ENCODE results near the gene TACC3. TPM values are rescaled to one million over a fixed set of nuclear protein-coding genes. Genes with fewer than 3 reads are reported as not detected.

TACC3 gene
- total RNA-seq, 1 experiment from 2014 or later: 156 TPM

- Histone ChIP-seq H3K79me1 (ENCODE audit: insufficient read depth, low read depth, low read length, poor library complexity, severe bottlenecking) (peaks cover 13% of the 10 kb centered on the region), H3K4ac (ENCODE audit: low read depth, low read length) (no peak overlapping the region), H3K14ac (ENCODE audit: insufficient read depth, low read length) (no peak overlapping the region), H4K91ac (ENCODE audit: insufficient read length, low read depth, low read length) (no peak overlapping the region), H3K23me2 (ENCODE audit: insufficient read length, low read depth, low read length, poor library complexity, severe bottlenecking) (peaks cover 5% of the 10 kb centered on the region), H3K9ac (ENCODE audit: extremely low read depth, insufficient read length, low read length) (no peak overlapping the region), H4K5ac (ENCODE audit: insufficient read length, low read depth, low read length) (no peak overlapping the region), H4K20me1 (ENCODE audit: control insufficient read depth, insufficient read depth, insufficient read length) (peaks cover 2% of the 10 kb centered on the region), H2BK15ac (ENCODE audit: low read depth, low read length) (no peak overlapping the region), H3K4me2 (ENCODE audit: insufficient read depth, insufficient read length, low read length) (no peak overlapping the region), H3K27me3 (ENCODE audit: insufficient read depth, low read length) (no peaks in the 10 kb centered on the region; the same call in 1 of the 2 replicates), H2BK20ac (ENCODE audit: low read depth, low read length, poor library complexity, severe bottlenecking) (no peak overlapping the region), H3K23ac (ENCODE audit: insufficient read length, low read depth, low read length) (no peak overlapping the region), H3K9me3 (ENCODE audit: control insufficient read depth, low read depth, low read length) (no peaks in the 10 kb centered on the region), H2AK5ac (ENCODE audit: insufficient read length, low read length) (no peak overlapping the region), H3K56ac (ENCODE audit: insufficient read length, low read depth, low read length) (no peak overlapping the region), H3K27ac (ENCODE audit: insufficient read length, low read depth, low read length) (no peak overlapping the region), H3K79me2 (ENCODE audit: insufficient read depth, low read length) (peaks cover 11% of the 10 kb centered on the region; the same call in 1 of the 2 replicates), H2BK12ac (ENCODE audit: insufficient read length, low read depth, low read length) (no peak overlapping the region), H3T11ph (ENCODE audit: low read length) (no peak overlapping the region), H2BK120ac (ENCODE audit: low read depth, low read length, poor library complexity, severe bottlenecking) (no peak overlapping the region), H4K8ac (replicated peaks; ENCODE audit: insufficient read length, low read depth, low read length) (no peak overlapping the region), H2AFZ (ENCODE audit: low read length) (no peak overlapping the region), H3K4me1 (ENCODE audit: insufficient read depth, low read length) (no peaks in the 10 kb centered on the region), H3K18ac (ENCODE audit: insufficient read length, low read depth, low read length) (no peak overlapping the region), H2BK5ac (ENCODE audit: insufficient read length, low read length) (no peak overlapping the region)
- no peak for DNase-seq
- Mint-ChIP-seq H3K27me3 (ENCODE audit: low read depth) (no peaks in the 10 kb centered on the region), H3K27ac (no peak overlapping the region), H3K4me1 (peaks cover 13 to 14% of the 10 kb centered on the region in 2 experiments), H3K9me3 (peaks cover 0 to 2% of the 10 kb centered on the region in 2 experiments; a peak in 1 of 5 replicates), H3K4me3 (no peak overlapping the region), H3K36me3 (ENCODE audit: insufficient read depth in 1 of 3, low read depth in 3 of 3) (peaks cover 27 to 78% (median 72%) of the 10 kb centered on the region in 3 experiments)
- no peak for TF ChIP-seq CTCF (conservative IDR thresholded peaks at IDR 0.05)
- no CpG with 5 or more reads among the region's 6 CpGs for WGBS (ENCODE audit: extremely low coverage, insufficient read length, low lambda C conversion rate)
These were observed 15.0 kb upstream of the TACC3 start for GRCh38 chr4:1706358-1706757.
